ENCODE results near the gene TMEM171. TPM values are rescaled to one million over a fixed set of nuclear protein-coding genes. Genes with fewer than 3 reads are reported as not detected.

The TMEM171 gene, protein sequence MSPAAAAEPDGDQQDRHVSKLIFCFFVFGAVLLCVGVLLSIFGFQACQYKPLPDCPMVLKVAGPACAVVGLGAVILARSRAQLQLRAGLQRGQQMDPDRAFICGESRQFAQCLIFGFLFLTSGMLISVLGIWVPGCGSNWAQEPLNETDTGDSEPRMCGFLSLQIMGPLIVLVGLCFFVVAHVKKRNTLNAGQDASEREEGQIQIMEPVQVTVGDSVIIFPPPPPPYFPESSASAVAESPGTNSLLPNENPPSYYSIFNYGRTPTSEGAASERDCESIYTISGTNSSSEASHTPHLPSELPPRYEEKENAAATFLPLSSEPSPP
- polyA plus RNA-seq (2013, experiment 1 of 2; ENCODE audit: insufficient read length) = 10.2 TPM
- 9.1 TPM for polyA plus RNA-seq (2013, experiment 2 of 2; ENCODE audit: insufficient read length)

DNA sequence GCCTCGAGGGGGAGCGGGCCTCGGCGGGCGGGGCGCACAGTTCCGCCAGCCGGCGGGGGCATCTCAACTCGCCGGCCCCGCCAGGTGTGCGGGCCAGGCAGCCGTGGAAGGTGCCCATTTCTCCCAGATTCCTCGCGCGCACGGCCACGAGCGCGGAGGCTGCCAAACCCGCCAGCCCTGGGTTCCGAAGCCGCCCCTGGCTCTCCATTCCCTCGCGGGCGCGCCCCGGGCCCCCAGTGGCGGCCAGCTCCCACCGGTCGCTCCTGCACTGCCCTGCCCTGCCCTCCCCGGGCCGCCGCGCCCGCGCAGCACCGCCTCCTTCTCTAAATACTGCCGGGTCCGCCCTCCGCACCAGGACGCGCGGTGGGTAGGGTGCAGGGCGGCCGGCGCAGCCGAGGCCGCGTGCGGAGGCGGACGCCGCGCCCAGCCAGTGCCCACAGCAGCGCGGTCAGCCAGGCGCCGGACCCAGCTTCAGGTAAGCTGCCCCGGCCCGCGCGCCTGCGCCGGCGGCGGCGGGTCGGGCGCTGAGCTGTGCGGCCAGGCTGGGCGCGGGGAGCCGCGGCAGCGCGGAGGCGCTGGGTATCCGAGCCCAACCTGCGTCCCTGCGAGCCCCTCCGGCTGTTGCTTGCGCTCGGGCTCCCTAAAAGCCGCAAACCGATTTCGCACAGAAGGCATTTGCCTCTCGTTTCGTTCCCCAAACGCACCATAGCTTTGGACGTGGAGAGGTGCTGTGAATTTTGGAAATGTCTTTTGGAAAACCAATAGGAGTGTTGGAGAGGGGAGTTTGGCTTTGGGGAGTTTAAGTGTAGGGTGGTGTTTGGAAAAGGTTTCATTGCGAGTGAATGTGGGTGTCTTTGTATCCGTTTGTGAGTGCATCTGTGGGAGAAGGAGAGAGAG lies at the start of gene TMEM171:
TSS of gene TMEM171 (plus strand) at position 354 of the 897 bp plus-strand sequence. CDS start 2,799 bp downstream, outside the sequence.
- peak; percentile 46 for DNase-seq

DNA sequence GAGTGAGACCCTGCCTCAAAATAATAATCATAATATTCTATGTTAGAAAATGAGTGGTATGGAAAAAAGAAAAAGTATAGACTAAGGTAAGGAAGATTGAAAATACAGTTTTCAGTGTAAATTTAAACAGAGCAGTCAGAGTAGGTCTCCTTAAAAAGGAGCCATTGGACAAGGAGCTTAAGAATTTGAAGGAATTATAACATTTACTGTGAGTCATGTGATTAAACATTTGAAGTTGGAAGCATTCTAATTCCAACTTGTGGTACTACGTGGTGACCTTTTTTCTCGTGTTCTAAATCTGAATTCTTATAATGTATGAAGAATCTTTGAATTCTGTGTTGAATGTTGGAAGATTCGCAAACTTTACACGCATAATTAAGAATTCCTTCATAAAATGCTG lies 39.3 kb upstream of the TMEM171 start:
- no peak for DNase-seq

DNA sequence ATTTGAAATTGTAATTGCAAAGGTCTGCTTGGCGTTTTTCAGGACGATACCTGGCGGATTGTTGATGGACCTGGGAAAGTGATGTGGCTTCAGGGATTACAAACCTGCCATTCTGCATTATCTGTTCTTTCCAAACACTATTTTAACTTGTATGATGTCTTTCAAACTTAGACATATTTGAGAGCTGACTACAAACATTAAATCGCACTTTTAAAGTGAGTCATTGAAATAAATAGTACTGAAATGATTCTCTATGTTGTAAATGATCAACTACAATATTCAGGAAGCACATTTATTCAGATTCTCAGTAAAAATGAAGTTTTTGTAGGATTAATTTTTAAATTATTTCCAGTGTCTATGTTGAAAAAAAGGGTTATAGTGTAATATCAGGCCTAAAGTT lies 32.3 kb upstream of the TMEM171 start:
- no peak for DNase-seq

DNA sequence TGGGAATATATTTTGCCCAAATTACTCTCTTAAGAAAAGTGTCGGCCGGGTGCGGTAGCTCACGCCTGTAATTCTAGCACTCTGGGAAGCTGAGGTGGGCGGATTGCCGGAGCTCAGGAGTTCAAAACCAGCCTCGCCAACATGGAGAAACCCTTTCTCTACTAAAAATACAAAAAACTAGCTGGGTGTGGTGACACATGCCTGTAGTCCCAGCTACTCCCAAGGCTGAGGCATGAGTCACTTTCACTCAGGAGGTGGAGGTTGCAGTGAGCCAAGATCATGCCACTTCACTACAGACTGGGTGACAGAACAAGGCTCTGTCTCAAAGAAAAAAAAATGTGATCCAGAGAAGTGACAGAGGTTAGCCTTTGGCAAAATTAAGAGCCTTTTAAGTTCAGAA lies 26.4 kb upstream of the TMEM171 start:
- DNase-seq = peak; percentile 79

DNA sequence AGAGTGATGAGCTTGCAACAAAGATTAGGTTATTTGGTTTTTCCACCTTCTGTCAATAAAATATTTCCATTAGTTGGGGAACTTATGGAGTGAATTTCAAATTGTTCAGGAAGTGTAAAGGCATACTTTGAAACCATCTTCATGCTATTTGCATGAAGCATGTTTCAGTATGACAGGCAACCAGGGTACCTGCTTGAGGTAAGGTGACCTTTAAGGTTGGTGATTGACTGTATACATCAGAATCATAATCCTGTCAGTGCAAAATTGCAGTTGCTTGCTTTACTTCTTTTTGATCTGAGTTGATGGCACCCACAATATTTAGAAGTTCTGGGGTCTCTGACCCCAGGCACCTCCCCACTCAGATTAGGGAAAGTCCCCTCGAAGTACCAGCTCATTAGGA lies 26.0 kb upstream of the TMEM171 start:
- DNase-seq = no peak

DNA sequence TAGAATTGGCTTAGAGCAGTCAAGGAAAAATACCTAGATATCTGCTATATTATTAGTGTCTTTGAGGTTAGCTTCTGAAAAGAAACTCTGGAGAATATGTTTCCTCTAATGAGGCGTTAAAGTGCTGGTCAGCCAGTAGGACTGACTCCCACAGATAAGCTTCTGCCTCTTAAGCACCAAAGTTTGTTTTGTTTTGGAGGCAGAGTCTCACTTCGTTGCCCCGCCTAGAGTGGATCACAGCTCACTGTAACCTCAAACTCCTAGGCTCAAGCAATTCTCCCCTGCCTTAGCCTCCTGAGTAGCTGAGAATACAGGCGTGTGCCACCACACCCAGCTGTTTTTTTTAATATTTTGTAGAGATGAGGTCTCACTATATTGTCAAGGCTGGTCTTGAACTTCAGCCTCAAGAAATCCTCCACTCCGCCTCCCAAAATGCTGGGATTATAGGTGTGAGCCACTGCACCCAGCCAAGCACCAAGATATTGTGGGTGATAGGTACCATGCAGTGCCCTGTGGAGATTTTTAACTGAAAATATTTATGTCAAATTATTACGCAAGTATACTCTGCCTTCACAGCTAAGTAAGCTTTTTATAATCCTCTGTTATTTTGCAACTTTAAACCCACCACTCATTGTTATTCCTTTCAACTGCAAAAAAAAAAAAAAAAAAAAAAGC lies 24.7 kb upstream of the TMEM171 start:
- DNase-seq = no peak

DNA sequence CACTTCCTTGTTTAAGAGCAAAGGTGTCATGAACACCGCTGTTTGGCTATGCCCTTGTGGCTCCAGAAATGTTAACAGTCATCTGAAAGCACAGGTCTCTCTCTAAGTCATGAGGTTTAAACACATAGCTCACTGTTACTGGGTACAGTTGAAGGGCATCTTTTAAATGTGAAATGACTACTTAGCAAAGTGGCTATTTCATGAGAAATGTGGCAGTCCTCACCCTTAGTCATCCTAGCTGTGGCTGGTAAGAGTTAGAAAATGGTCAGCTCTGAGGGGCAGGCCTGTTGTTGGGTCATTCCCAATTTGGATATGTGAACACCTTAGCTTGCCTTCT lies 24.2 kb upstream of the TMEM171 start:
- no peak for DNase-seq

DNA sequence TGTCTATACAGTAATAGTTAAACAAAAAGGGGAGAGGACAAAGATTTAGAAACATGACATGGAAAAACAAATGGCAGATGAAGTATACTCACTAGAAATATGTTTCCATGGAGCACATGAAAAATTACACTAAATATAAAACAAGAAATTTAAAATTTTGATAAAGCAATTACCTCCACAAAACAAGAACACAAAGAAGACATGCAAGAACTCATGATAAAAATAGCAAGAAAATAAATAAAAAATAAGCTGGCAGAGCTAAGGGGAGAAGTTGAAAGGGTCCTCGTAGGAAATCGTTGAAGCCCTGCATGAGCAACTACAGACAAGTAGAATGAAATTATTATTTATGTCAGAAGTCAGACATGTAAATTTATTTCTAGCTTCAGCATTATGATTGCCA lies 22.6 kb upstream of the TMEM171 start:
- DNase-seq = no peak

DNA sequence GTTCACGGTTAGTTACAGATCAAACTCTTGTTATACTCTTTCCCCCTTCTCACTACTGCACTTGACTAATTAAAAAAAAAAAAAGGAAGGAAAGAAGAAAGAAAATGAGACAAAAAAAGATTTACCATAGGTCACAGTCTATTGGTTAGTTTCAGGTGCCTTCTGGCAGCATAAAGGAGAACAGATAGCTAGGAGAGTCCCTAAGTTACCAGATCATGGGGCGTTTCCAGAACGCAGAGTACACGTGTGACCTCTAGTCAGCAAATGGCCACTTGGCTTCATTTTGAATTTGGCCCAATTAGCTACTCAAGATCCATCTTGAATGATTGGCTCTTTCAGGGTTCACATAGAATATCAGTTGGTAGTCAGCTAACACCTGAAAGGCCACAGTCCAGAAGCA lies 20.3 kb upstream of the TMEM171 start:
- no peak for DNase-seq

DNA sequence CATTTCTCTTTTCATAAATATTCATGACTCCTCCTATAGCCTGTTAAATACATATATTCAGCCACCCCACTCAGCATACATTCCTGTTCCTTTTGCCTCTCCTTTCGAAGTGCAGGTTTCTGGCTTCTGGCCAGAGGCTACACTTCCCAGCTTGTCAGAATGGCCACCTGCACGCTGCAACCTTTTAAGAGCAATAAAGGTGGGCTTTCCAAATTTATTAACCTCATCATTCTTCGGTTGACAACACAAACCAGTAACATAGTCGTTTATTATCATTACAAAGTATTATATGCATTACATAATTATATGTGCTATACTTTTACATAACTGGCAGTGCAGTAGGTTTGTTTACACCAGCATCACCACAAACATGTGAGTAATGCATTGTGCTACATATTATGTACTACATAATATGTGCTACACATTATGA lies 16.5 kb upstream of the TMEM171 start:
- DNase-seq = no peak

DNA sequence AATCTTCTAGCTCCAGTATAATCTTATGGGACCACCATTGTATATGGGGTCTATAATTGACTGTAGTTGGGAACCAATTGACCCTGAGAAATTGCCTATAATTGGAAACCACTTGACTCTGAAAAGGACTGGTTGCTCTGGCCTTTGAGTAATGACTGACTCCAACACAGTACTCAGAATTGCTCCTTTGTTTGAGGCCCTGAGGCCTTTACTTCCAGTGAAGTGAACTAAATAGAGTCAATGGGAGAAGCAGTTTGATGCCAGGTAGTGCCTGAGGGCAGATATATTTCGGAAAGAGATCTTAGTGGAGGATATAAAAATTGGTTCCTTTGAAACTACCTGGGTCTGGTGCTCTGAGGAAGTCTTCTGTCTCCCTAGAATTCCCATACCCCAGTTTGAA lies 16.0 kb upstream of the TMEM171 start:
- DNase-seq = no peak

DNA sequence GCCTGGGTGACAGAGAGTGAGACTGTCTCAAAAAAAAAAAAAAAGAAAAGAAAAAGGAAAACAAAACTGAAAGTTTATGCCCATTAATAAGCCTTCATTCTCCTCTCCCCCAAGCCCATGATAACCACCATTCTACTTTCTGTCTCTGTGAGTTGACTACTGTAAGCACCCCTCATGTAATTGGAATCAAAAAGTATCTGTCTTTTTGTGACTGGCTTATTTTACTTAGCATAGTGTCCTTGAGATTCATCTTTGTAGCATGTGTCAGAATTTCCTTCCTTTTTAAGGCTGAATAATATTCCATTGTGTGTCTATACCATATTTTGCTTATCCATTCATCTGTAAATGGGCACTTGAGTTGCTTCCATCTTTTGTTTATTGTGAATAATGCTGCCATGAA lies 14.0 kb upstream of the TMEM171 start:
- no peak for DNase-seq

DNA sequence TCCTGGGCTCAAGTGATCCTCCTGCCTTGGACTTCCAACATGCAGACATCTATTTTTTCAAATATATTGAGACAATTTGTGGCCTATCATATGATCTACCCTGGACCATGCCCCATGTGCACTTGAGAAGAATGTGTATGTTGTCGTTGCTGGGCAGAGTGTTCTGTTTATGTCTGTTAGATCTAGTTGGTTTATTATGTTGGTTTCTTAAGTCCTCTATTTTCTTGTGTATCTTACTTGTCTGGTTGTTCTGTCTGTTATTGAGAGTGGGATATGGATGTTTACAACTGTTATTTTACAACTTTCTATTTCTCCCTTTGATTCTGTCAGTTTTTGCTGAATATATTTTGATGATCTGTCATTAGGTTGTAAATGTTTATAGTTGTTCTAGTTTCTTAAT lies 10.2 kb upstream of the TMEM171 start:
- no peak for DNase-seq

DNA sequence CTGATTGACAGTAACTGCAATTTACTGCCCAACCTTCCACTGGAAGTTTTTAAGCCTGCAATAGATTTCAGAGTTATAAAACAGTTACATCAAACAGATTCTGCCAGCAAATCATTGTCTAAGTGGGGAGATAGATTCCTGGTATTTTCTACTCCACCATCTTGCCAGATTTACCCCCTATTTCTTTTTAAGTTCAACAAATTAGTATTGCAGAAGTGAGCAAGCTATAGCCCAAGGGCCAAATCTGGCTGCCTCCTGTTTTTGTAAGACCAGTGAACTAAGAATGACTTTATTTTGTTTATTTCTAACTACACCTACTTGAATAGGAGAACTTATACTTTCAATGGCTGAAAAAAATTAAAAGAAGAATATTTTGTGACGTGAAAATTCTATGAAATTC lies 8.8 kb upstream of the TMEM171 start:
- DNase-seq = no peak

DNA sequence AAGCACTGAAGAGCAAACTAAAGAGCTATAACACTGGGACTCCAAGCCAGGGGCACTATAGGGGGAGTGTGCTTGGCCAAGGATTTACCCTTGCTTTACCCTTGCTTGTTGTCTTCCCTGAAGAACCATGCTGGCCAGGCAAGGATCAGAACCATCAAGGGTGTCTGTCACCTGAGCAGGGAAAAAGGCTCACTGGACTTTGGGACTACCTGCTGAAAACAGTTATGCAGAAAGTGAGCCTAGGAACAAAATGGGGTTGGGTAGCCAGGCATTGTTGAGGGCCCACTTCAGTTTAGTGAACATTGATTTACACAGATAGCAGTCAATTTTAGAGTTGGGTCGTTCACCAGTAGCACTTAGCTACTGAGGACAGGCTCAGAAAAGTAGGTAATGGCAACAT lies 8.0 kb upstream of the TMEM171 start:
- no peak for DNase-seq

DNA sequence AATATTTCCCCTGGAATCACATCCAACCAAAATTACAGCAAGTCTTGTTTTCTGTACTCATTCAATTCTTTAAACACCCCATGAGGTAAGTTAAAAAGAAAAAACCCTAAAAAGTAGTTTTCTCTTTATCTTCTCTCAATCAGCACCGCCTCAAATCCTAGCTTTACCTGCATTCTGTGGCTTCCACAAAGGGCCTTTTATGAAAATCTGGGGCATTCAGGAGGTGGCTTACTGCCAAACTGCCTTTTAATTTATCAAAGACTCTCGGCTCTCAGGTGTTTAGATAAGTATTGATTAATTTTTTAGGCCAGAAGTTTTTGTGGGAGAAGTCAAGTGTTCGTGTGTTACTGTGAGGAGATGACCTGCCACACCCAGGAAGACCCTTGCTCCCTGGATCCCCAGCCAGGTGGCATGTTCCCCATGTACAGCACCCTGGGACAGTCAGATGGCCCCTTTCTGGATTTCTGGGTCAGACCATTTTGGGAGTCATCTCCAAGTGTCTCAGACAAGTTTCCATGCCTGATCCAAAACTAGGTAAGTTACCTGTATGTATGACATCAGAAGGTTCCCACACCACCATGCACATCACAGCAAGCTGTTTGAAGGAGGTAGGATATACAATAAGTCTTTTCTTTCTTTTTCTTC lies 6.2 kb upstream of the TMEM171 start:
- no peak for DNase-seq

DNA sequence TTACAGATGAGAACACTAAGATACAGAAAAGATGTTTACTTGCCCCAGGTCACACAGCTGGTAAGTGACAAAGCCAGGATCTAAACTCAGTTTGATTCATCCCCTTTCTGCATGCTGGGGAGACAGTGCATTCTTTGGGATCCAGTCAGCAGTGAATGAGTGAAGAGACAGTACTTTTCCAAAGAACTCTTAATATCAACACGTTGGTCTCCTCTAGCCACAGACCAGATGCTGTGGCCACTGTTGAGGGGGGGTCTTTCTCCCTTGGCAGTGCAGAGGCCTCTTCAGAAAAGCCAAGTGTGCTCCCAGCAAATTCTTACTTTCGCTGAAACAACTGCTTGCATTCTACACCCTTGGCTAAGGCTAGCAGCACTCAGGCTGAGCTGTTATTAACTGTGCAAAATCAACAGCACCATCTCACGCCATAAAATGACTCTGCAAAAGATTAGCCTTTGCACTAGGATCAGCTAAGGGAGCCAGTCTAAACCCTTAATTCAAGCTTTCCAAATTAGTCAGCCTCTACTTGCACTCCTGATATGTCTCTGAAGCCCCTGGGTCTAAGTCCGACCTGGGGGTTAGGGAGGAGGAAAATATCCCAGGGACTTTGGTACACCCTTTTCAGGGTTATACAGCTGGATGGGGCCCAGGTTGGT lies 4.8 kb upstream of the TMEM171 start:
- peak; percentile 96 for DNase-seq

DNA sequence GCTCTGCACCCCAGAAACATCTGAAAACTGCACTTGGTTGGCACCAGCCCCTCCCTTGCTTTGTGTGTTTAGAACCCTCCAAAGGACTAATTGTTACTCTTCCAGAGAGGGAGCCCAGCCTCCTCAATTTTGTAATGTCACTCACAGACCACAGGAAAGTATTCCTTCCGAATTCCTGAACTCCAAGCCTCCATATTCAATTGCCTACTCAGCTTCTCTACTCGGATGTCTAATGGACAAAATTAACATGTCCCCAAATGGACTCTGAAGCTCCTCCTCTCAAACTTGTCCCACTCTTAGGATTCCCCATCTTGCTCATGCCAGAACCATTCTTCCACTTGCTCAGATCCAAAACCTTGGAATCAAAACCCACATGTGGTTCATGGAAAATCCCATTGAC lies 3.9 kb upstream of the TMEM171 start:
- DNase-seq = peak; percentile 39

DNA sequence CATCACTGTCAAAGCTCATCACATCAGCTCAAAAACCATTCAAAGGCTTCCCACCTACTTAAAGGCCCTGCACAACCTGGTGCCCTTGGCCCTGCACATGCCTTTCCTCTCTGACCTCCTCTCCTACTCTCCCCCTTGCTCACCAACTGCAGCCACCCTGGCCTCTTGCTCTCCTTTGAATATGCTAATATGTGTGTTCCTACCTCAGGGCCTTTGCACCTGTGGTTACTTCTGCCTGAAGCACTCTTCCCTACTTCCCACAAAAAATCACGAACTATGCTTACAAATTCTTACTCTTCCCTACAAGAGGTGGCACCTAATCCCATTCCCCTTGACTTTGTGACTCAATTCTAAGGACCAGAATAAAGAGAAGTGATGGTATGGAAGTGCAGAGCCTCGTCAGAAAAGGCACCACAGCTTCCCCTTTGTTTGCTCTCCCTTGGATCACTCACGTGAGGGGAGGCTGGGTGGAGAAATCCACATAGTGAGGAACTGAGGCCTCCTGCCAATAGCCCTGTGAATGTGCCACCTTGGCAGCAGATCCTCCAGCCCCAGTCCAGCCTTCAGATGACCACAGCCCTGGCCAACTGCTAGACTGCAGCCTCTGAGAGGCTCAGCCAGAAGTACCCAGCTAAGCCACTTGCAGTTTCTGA lies 3.2 kb upstream of the TMEM171 start:
- DNase-seq = no peak

DNA sequence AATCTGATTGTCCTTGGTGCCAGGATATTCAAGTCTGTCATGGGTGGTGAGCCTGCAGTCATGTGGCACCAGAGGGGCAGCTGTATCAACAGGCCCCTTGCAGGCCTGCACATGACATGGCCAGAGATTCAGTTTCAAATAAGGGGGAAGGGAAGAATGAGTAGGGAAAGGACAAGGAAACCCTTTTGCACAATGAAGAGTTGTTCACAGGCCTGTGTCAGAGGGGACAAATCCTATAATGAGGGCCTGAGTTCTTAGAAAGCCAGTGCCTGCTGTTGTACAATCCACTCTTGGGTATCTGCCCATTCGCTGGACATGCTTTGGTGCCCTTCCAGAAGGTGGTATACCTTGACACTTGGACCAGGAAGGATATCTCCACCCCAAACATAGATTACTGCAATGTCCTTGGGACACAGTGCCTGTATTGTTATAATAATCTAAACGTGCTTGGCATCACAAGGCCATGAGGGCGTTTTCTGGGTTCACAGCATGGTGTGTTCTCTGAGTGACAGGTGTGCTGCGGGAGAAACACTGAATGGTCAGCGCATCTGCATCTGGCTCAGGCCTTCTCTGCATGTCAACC lies 1.9 kb upstream of the TMEM171 start:
- no peak for DNase-seq

DNA sequence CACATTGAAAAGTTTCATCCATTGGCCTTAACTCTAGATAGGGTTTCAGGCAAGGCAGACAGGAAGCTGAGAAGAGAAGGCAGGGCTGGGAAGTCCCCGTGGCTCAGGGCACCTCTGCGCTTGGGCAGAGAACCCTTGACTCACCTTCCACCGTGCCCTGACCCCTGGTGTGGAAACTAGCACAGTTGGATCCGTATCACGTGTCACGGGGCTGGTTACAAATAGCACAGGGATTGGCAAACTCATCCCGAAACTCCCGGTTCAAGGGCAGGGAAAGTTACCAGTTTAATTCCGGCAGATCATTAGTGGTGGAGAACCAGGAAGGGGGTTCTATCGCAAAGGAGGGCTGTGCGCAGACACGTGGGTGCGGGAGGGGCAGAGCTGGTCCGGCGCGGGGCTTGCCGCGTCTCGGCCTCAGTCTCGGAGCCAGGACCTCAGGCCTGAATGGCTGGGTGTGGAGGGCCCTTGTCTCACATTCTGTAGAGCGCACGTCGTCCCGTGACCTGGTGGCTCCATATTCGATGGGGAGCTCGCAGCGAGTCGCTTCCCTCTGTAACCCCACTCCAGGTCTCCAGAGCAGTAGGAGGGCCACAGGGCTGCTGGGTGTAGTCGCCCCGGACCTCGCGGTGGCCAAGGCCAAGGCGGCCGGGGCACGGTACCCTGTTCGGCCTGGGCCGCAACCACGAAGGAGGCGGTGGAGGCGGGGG lies 771 bp upstream of the TMEM171 start:
- no peak for DNase-seq

Data from fibroblast of skin of scalp (primary cell).